Left lung (tissue), 10 donors: ENCODE results near the gene CRKL. TPM values are rescaled to one million over a fixed set of nuclear protein-coding genes. Genes with fewer than 3 reads are reported as not detected.

Source experiments
- ATAC-seq: fragments of 200-7000 bp; cut with Tn5 transposase; one replicate; pipeline ENCODE4 v1.9.1; 2020; ENCODE audit warnings: moderate library complexity
- DNase-seq, 4 donors: peaks; one replicate each; pipeline ENCODE4 v3.0.0-alpha.2; 2013 to 2020
- H3K27ac ChIP-seq, 2 donors: fragments of 200-600 bp; sonication (generic) in 1 of 2; one replicate each; pipeline versions ENCODE4 v1.5.0 to v1.8.0; 2020 to 2021
- H3K27me3 ChIP-seq, 2 donors: fragments of 200-600 bp; sonication (generic) in 1 of 2; one replicate each; pipeline versions ENCODE4 v1.5.0 to v1.8.0; 2020 to 2021
- H3K36me3 ChIP-seq, 2 donors: fragments of 200-600 bp; sonication (generic) in 1 of 2; one replicate each; pipeline versions ENCODE4 v1.5.0 to v1.8.0; 2020 to 2021
- H3K4me1 ChIP-seq, 2 donors: fragments of 200-600 bp; one replicate each; pipeline ENCODE4 v1.8.0; 2021
- H3K4me3 ChIP-seq, 2 donors: fragments of 200-600 bp; sonication (generic) in 1 of 2; one replicate each; pipeline versions ENCODE4 v1.5.0 to v1.8.0; 2020 to 2021; ENCODE audit warnings: mild to moderate bottlenecking in 1 of 2
- H3K9me3 ChIP-seq, 2 donors: fragments of 200-600 bp; sonication (generic) in 1 of 2; one replicate each; pipeline versions ENCODE4 v1.5.0 to v1.8.0; 2020 to 2021
- CTCF ChIP-seq, 2 donors: fragments of 200-600 bp; sonication (generic) in 1 of 2; IDR thresholded peaks; one replicate each; pipeline versions ENCODE4 v1.5.0 to v1.8.0; 2021; ENCODE audit warnings: antibody characterized with exemption in 2 of 2
- intact Hi-C, 2 donors: fragments of 100-400 bp; cut with DNase I; formaldehyde crosslinking; loops; one replicate each; pipeline versions ENCODE4 v1.11.2 to v1.14.2; 2022
- polyA plus RNA-seq, 6 donors: library from polyadenylated mRNA; unstranded; fragments of 120-200 nt; gene quantifications; one replicate each; pipeline ENCODE4 v1.2.1, GENCODE V29; 2013; ENCODE audit not compliant: insufficient read length in 6 of 6
- total RNA-seq, 2 donors: library from RNA; stranded (reverse); fragmentation: NEBNext Ultra II Directional; extraction: Animal tissue kit (Norgen Biotek cat#: 25700); gene quantifications; one replicate each; pipeline ENCODE4 v1.2.1, GENCODE V29; 2021
- donor health status: DM: no; HTN: yes; CAD: no.
- donor health status: DM: no; HTN: no; CAD: no.

Gene CRKL
- total and polyA plus RNA-seq, 8 donors = 56.7 to 67.4 (median 64.8) TPM

- Histone ChIP-seq H3K27ac (no peak overlapping the region), H3K36me3 (no peaks in the 10 kb centered on the region), H3K4me1 (peaks cover 0 to 17% of the 10 kb centered on the region in 2 donors), H3K4me3 (no peak overlapping the region), H3K27me3 (no peaks in the 10 kb centered on the region), H3K9me3 (no peaks in the 10 kb centered on the region)
- intact Hi-C loops = no loop called here
- DNase-seq (no peak), ATAC-seq (no peak)
- no peak for TF ChIP-seq CTCF (IDR thresholded peaks at IDR 0.05)
Measured at GRCh38 chr22:20903093-20903492, 14.1 kb upstream of the CRKL start.

DNA sequence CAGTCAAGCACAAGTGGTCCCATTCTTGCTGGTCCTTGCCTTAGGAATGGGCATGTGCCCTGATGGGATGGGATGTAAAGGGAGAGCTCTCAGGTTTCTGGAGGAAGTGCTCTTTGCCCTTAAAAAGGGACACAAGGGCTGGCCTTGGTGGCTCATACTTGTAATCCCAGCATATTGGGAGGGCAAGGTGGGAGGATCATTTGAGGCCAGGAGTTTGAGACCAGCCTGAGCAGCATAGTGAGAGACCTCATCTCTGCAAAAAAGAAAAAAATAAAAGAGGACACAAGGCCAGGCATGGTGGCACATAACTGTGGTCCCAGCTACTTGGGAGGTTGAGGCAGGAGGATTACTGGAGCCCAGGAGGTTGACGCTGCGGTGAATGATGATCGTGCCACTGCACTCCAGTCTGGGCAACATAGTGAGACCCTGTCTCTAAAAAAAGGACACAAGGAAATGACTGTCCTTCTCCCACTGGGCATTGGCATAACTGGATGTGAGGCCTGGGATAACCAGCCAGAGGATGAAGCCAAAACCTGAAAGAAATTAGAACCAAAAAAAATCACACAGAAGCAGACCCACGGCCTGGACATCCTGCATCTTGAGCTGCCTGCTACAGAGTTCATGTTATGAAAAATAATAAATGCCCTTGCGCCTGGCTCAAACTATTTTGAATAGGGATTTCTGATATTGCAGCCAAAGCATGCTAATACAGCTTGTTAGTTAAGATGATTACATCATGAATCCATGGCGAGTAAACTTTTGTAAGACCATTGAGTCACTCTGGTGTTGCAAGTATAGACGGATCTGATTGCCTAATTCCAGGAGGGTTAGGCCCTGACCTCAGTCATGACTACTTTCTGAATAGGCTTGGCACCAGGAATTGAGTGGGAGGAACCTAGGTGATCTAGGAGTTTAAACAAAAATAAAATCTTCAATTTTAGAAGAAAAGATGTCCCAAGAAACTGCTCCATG is 12.9 kb upstream of the CRKL start:
- DNase-seq = no peak
- H3K27ac ChIP-seq = peak overlapping the region in 1 of 2 donors; percentile 29
- H3K4me3 ChIP-seq = no peak overlapping the region
- peak; percentile 92 for ATAC-seq
- no peaks in the 10 kb centered on the region for H3K36me3 ChIP-seq
- peaks cover 0 to 17% of the 10 kb centered on the region in 2 donors for H3K4me1 ChIP-seq
- intact Hi-C loops = no loop called here
- TF ChIP-seq CTCF (IDR thresholded peaks at IDR 0.05) = no peak
- H3K9me3 ChIP-seq = no peaks in the 10 kb centered on the region
- H3K27me3 ChIP-seq = no peaks in the 10 kb centered on the region

DNA sequence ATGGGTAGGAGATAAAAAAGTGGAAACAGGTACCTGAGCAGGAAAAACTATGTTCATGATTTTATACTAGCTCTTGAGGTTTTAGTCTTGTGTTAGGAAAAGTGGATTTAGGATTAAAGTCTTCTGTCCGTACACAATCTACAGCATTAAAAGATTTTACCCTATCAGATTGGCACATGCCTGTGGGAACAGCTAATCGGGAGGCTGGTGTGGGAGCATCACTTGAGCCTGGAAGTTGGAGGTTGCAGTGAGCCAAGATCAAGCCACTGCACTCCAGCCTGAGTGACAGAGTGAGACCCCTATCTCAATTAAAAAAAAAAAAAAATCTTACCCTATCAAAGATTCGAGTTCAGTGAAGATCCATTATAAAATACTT is 12.2 kb upstream of the CRKL start:
- H3K27ac ChIP-seq = peak overlapping the region in 1 of 2 donors; percentile 29
- no peaks in the 10 kb centered on the region for H3K9me3 ChIP-seq
- DNase-seq = no peak
- intact Hi-C loops = no loop called here
- TF ChIP-seq CTCF (IDR thresholded peaks at IDR 0.05) = no peak
- ATAC-seq = no peak
- H3K36me3 ChIP-seq = no peaks in the 10 kb centered on the region
- no peaks in the 10 kb centered on the region for H3K27me3 ChIP-seq
- H3K4me1 ChIP-seq = peaks cover 0 to 17% of the 10 kb centered on the region in 2 donors
- H3K4me3 ChIP-seq = no peak overlapping the region

- Histone ChIP-seq H3K27me3 (no peaks in the 10 kb centered on the region), H3K27ac (peak overlapping the region in 1 of 2 donors; percentile 29), H3K36me3 (no peaks in the 10 kb centered on the region), H3K4me1 (peaks cover 0 to 17% of the 10 kb centered on the region in 2 donors), H3K9me3 (no peaks in the 10 kb centered on the region), H3K4me3 (no peak overlapping the region)
- intact Hi-C loops = no loop called here
- TF ChIP-seq CTCF (IDR thresholded peaks at IDR 0.05) = no peak
- DNase-seq (no peak), ATAC-seq (peak; percentile 51)
Measured at GRCh38 chr22:20905415-20906386, 11.5 kb upstream of the CRKL start.
